Neural progenitor cell (in vitro differentiated cells): ENCODE data around the gene KRT72.

Source experiments
- EZH2 ChIP-seq: fragments of 200-600 bp; sonication (generic); IDR thresholded peaks from 2 replicates; pipeline ENCODE4 v1.6.1; 2017; ENCODE audit warnings: antibody characterized with exemption, mild to moderate bottlenecking, moderate library complexity
- TF ChIP-seq, protein P1 (sequence below): fragments of 200-600 bp; sonication (generic); IDR thresholded peaks from 2 replicates; pipeline ENCODE4 v1.5.1; 2017; ENCODE audit warnings: antibody characterized with exemption, mild to moderate bottlenecking

GRCh38 chr12:52630599-52631200 is 29.4 kb upstream of the KRT72 start:
- TF ChIP-seq, protein P1, sequence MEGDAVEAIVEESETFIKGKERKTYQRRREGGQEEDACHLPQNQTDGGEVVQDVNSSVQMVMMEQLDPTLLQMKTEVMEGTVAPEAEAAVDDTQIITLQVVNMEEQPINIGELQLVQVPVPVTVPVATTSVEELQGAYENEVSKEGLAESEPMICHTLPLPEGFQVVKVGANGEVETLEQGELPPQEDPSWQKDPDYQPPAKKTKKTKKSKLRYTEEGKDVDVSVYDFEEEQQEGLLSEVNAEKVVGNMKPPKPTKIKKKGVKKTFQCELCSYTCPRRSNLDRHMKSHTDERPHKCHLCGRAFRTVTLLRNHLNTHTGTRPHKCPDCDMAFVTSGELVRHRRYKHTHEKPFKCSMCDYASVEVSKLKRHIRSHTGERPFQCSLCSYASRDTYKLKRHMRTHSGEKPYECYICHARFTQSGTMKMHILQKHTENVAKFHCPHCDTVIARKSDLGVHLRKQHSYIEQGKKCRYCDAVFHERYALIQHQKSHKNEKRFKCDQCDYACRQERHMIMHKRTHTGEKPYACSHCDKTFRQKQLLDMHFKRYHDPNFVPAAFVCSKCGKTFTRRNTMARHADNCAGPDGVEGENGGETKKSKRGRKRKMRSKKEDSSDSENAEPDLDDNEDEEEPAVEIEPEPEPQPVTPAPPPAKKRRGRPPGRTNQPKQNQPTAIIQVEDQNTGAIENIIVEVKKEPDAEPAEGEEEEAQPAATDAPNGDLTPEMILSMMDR: no peak
- no peak for TF ChIP-seq EZH2
